Colonic mucosa (tissue), 4 donors: ENCODE data around the gene OR10A3. TPM values are rescaled to one million over a fixed set of nuclear protein-coding genes. Genes with fewer than 3 reads are reported as not detected.

Source experiments
- DNase-seq: peaks from one replicate; pipeline ENCODE4 v3.0.0-alpha.2; 2020
- H3K27ac ChIP-seq: fragments of 200-600 bp; one replicate; pipeline ENCODE4 v1.8.0; 2021
- H3K27me3 ChIP-seq: fragments of 200-600 bp; one replicate; pipeline ENCODE4 v1.8.0; 2021
- H3K36me3 ChIP-seq: fragments of 200-600 bp; one replicate; pipeline ENCODE4 v1.8.0; 2021
- H3K4me1 ChIP-seq: fragments of 200-600 bp; one replicate; pipeline ENCODE4 v1.8.0; 2021; ENCODE audit warnings: mild to moderate bottlenecking
- H3K4me3 ChIP-seq: fragments of 200-600 bp; one replicate; pipeline ENCODE4 v1.8.0; 2021
- H3K9ac ChIP-seq, 2 donors: one replicate each; pipeline ENCODE4 v1.7.0; 2013; ENCODE audit warnings: control low read depth in 2 of 2, low read depth in 2 of 2, low read length in 2 of 2
- H3K9me3 ChIP-seq: fragments of 200-600 bp; one replicate; pipeline ENCODE4 v1.8.0; 2021
- CTCF ChIP-seq: fragments of 200-600 bp; IDR thresholded peaks from one replicate; pipeline ENCODE4 v1.8.0; 2022; ENCODE audit warnings: antibody characterized with exemption, mild to moderate bottlenecking
- intact Hi-C: fragments of 100-400 bp; cut with DNase I; formaldehyde crosslinking; loops from one replicate; pipeline ENCODE4 v1.14.1; 2022
- total RNA-seq, 2 donors: library from RNA; stranded (reverse); fragmentation: NEBNext Ultra II Directional in 1 of 2; extraction: Animal tissue kit (Norgen Biotek cat#: 25700) in 1 of 2; gene quantifications; one replicate each; pipeline ENCODE4 v1.2.1, GENCODE V29; 2021
- donor health status: healthy.
- donor health status: DM: no; HTN: no; CAD: no.
- donor health status: DM: no; HTN: no; CAD: no.

OR10A3 gene
- total RNA-seq, 2 donors from 2014 or later: not detected

- no peak for DNase-seq
- no peaks in the 10 kb centered on the region for H3K36me3 ChIP-seq
- no peaks in the 10 kb centered on the region for H3K27me3 ChIP-seq
- peak; percentile 62 for TF ChIP-seq CTCF
- H3K9ac ChIP-seq: peak overlapping the region in 1 of 2 donors; percentile 7
- intact Hi-C loops: loop anchor here (10.0 kb wide), 1 partner anchor 202 kb away; no protein-coding TSS in a partner anchor
- H3K4me3 ChIP-seq: no peak overlapping the region
- H3K4me1 ChIP-seq: no peaks in the 10 kb centered on the region
- H3K9me3 ChIP-seq: no peaks in the 10 kb centered on the region
- H3K27ac ChIP-seq: peak overlapping the region; percentile 64
These were observed 48.7 kb downstream of the OR10A3 start for GRCh38 chr11:7892840-7893254.

DNA sequence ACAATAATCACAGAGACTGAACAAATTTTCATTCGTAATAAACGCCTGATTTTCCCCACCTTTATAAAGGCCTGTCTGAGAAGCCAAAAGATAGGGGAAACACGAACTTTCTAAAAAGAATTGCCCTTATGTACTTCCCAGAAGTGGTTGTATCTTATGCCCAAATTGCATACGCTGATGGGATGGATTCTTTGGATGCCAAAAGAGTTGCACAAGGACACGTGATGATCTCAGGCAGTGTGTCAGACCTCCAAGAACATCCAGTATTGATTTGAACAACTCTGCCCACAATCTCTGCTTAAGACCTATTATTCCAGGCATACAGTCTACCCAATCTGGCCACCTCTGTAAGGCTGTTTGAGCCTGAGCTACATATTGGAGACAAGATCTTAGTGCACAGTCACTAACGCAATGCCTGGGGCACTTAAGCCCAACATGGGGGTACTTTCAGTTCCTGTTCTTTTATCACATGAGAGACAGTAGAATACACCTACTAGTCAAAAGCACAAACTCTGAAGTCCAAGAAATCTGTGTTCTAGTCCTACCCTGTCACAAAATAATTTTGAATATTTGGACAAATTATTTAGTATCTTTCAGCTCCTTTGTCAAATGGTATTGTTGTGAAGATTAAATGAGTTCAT lies 49.3 kb downstream of the OR10A3 start:
- Histone ChIP-seq H3K27me3 (no peaks in the 10 kb centered on the region), H3K9me3 (no peaks in the 10 kb centered on the region), H3K4me1 (no peaks in the 10 kb centered on the region), H3K4me3 (no peak overlapping the region), H3K9ac (no peak overlapping the region), H3K27ac (no peak overlapping the region), H3K36me3 (no peaks in the 10 kb centered on the region)
- intact Hi-C loops: loop anchor here (10.0 kb wide), 1 partner anchor 203 kb away; no protein-coding TSS in a partner anchor
- no peak for TF ChIP-seq CTCF
- no peak for DNase-seq

- Histone ChIP-seq H3K9ac (no peak overlapping the region), H3K9me3 (no peaks in the 10 kb centered on the region), H3K27me3 (no peaks in the 10 kb centered on the region), H3K27ac (no peak overlapping the region), H3K4me3 (no peak overlapping the region), H3K36me3 (no peaks in the 10 kb centered on the region), H3K4me1 (no peaks in the 10 kb centered on the region)
- no peak for TF ChIP-seq CTCF
- DNase-seq: no peak
- intact Hi-C loops: loop anchor here (2.0 to 10.0 kb wide), 2 partner anchors 96 to 204 kb away; partner anchors contain the start of gene EIF3F
These were observed 50.9 kb downstream of the OR10A3 start for GRCh38 chr11:7890417-7891172.

DNA sequence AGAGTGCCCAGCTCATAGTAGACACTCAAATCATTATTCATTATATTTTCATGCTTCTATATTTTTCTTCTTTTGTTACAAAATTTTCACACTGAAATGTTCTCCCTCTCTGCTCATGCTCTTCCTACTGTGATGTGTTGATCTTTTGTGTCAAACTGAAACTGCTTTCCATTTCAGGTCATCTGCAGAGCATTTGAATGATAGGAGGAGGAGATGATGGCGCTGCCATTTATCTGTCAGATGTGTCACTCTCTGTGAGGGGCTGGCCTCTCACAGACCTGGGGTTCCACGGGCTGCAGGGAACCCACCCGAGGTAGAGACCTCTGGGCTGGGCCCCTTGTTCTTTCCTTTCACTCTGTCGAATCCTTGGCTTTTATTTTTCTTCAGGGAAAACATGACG lies 51.5 kb downstream of the OR10A3 start:
- no peak overlapping the region for H3K27ac ChIP-seq
- H3K36me3 ChIP-seq: no peaks in the 10 kb centered on the region
- no peaks in the 10 kb centered on the region for H3K27me3 ChIP-seq
- no peak for TF ChIP-seq CTCF
- no peaks in the 10 kb centered on the region for H3K9me3 ChIP-seq
- no peak for DNase-seq
- intact Hi-C loops: loop anchor here (2.0 to 10.0 kb wide), 2 partner anchors 97 to 205 kb away; partner anchors contain the start of gene EIF3F
- no peak overlapping the region for H3K9ac ChIP-seq
- no peak overlapping the region for H3K4me3 ChIP-seq
- H3K4me1 ChIP-seq: no peaks in the 10 kb centered on the region

Other genes starting within 250 kb of the OR10A3 start
- not detected for gene OVCH2, start 235.2 kb downstream of the OR10A3 start, total RNA-seq
- not detected for gene OR5P2, start 144.8 kb downstream of the OR10A3 start, total RNA-seq
- not detected for gene OR5P3, start 110.9 kb downstream of the OR10A3 start, total RNA-seq
- gene OR10A6, start 10.4 kb downstream of the OR10A3 start, total RNA-seq: not detected
- not detected for gene NLRP10, start 23.7 kb upstream of the OR10A3 start, total RNA-seq
- 100 to 1,000 TPM; 229 to 242 TPM for gene EIF3F, start 45.6 kb upstream of the OR10A3 start, total RNA-seq
- gene TUB, start 139.5 kb upstream of the OR10A3 start, total RNA-seq: 1 to 10 TPM; 1.2 to 1.4 TPM
- 1 to 10 TPM in 1 of 2 donors, under 1 TPM in 1; 0.79 to 2.0 TPM for gene RIC3, start 227.3 kb upstream of the OR10A3 start, total RNA-seq